ENCODE measurements around the gene GNPTAB.
"Not testable (repeated sequence)": the region's sequence is repeated elsewhere in the genome, so short reads cannot be mapped to it uniquely, and the experiment has no call there.

Gene GNPTAB

GRCh38 chr12:101767537-101767936 is 63.2 kb downstream of the GNPTAB start:
- no peak for DNase-seq

GRCh38 chr12:101764051-101764792 is 66.5 kb downstream of the GNPTAB start:
- no peak for DNase-seq

GRCh38 chr12:101763246-101763931 is 67.4 kb downstream of the GNPTAB start:
- no peak for DNase-seq

GRCh38 chr12:101761781-101762180 is 69.0 kb downstream of the GNPTAB start:
- DNase-seq, result no peak

GRCh38 chr12:101761350-101761749 is 69.4 kb downstream of the GNPTAB start:
- DNase-seq, result no peak

GRCh38 chr12:101759396-101760047 is 71.2 kb downstream of the GNPTAB start:
- DNase-seq, result peak; percentile 63

- DNase-seq, result no peak
Observed at GRCh38 chr12:101750152-101750551, 80.6 kb downstream of the GNPTAB start.

- DNase-seq, result no peak
Observed at GRCh38 chr12:101749657-101750056, 81.1 kb downstream of the GNPTAB start.

- no peak for DNase-seq
Observed at GRCh38 chr12:101748907-101749306, 81.9 kb downstream of the GNPTAB start.

- no peak for DNase-seq
Observed at GRCh38 chr12:101747697-101748096, 83.1 kb downstream of the GNPTAB start.

- DNase-seq, result no peak
Observed at GRCh38 chr12:101746661-101747060, 84.1 kb downstream of the GNPTAB start.

- no peak for DNase-seq
Observed at GRCh38 chr12:101746196-101746595, 84.6 kb downstream of the GNPTAB start.

- DNase-seq, result no peak
Observed at GRCh38 chr12:101745481-101745880, 85.3 kb downstream of the GNPTAB start.

GRCh38 chr12:101743724-101744472 is 86.9 kb downstream of the GNPTAB start:
- no peak for DNase-seq

- DNase-seq, result no peak
Observed at GRCh38 chr12:101743242-101743641, 87.5 kb downstream of the GNPTAB start.

- no peak for DNase-seq
Observed at GRCh38 chr12:101740980-101741379, 89.8 kb downstream of the GNPTAB start.

GRCh38 chr12:101740566-101740965 is 90.2 kb downstream of the GNPTAB start:
- no peak for DNase-seq

- DNase-seq, result no peak
Observed at GRCh38 chr12:101738920-101739665, 91.7 kb downstream of the GNPTAB start, which contains the start of gene SYCP3. Gene SYCP3 (minus strand): TSS chr12:101739462. CDS start chr12:101737935, 1,527 bp downstream.

- no peak for DNase-seq
Observed at GRCh38 chr12:101737476-101737875, 93.3 kb downstream of the GNPTAB start.

GRCh38 chr12:101734482-101734881 is 96.3 kb downstream of the GNPTAB start:
- DNase-seq, result not testable (repeated sequence)

GRCh38 chr12:101733166-101733565 is 97.6 kb downstream of the GNPTAB start:
- no peak for DNase-seq

- no peak for DNase-seq
Observed at GRCh38 chr12:101732318-101732717, 98.4 kb downstream of the GNPTAB start.

Data from hematopoietic multipotent progenitor cell treated with erythropoietin and hydrocortisone succinate and interleukin-3 and kit ligand, for 8 days (in vitro differentiated cells).